Breast epithelium (tissue), 3 donors: ENCODE data around the gene SLC29A2.

Experiments
- POLR2A ChIP-seq: fragments of 450-650 bp; IDR thresholded peaks from one replicate; pipeline ENCODE4 v1.6.1; 2016; ENCODE audit warnings: antibody characterized with exemption, mild to moderate bottlenecking, moderate library complexity
- POLR2AphosphoS5 ChIP-seq, 3 donors: sonication (generic); formaldehyde crosslinking; IDR thresholded peaks; one replicate each; pipeline ENCODE4 v1.6.1; 2017; ENCODE audit warnings: antibody characterized with exemption in 3 of 3
- TF ChIP-seq, protein P1 (sequence below), 3 donors: fragments of 450-650 bp; IDR thresholded peaks; one replicate each; pipeline ENCODE4 v1.5.1; 2016 to 2017; ENCODE audit warnings: antibody characterized with exemption in 3 of 3, mild to moderate bottlenecking in 3 of 3, moderate library complexity in 3 of 3

DNA sequence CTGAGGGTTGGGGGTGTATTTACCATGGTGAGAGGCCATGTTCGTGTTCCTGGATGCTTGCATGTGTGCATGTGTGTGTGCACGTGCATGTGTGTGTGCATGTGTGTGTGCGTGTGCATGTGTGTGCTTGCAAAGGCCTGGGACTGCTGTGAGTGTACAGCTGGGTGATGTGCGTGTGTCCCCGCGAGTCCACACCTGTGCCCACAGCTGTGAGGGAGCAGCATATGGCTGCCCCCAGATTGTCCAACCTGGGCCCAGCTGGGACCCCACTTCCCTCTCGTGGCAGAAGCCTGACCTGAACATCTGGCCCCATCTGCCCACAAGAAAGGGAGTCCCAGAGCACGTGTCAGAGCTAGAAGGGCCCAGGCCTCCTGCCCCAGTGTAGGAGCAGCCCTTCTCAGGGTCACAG is 46.3 kb downstream of the SLC29A2 start:
- TF ChIP-seq POLR2AphosphoS5 (IDR thresholded peaks at IDR 0.05) (no peak), POLR2A (no peak)
- TF ChIP-seq, protein P1, sequence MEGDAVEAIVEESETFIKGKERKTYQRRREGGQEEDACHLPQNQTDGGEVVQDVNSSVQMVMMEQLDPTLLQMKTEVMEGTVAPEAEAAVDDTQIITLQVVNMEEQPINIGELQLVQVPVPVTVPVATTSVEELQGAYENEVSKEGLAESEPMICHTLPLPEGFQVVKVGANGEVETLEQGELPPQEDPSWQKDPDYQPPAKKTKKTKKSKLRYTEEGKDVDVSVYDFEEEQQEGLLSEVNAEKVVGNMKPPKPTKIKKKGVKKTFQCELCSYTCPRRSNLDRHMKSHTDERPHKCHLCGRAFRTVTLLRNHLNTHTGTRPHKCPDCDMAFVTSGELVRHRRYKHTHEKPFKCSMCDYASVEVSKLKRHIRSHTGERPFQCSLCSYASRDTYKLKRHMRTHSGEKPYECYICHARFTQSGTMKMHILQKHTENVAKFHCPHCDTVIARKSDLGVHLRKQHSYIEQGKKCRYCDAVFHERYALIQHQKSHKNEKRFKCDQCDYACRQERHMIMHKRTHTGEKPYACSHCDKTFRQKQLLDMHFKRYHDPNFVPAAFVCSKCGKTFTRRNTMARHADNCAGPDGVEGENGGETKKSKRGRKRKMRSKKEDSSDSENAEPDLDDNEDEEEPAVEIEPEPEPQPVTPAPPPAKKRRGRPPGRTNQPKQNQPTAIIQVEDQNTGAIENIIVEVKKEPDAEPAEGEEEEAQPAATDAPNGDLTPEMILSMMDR (IDR thresholded peaks at IDR 0.05): no peak
